PC-9 (cell line): ENCODE measurements around the gene IDI1. TPM values are rescaled to one million over a fixed set of nuclear protein-coding genes. Genes with fewer than 3 reads are reported as not detected.

Experiments
- BruUV-seq: library from RNA; stranded (reverse); fragments of 400-500 nt; replicated peaks from 2 replicates; lab custom pipeline; 2021; lab: Mats Ljungman, UMichigan
- CTCF ChIA-PET: fragments of 300-600 bp; sonication (Branson Sonifier 250); formaldehyde crosslinking; loops from one replicate; lab custom pipeline; 2022; ENCODE audit warnings: antibody characterized with exemption; lab: Charles Lee
- POLR2A ChIA-PET: fragments of 300-600 bp; sonication (Branson Sonifier 250); formaldehyde crosslinking; loops from one replicate; lab custom pipeline; 2022; ENCODE audit warnings: antibody characterized with exemption; ENCODE audit not compliant: unreplicated experiment; lab: Charles Lee
- DNase-seq, 2 experiments: peaks; one replicate each; pipeline versions ENCODE4 v3.0.0 to v3.0.0-alpha.2; 2015 to 2022; ENCODE audit warnings: mixed read lengths in 1 of 2
- H2AFZ ChIP-seq: fragments of 200-600 bp; sonication (generic); 2 replicates; pipeline ENCODE4 v1.8.1; 2017; ENCODE audit warnings: antibody characterized with exemption
- H3F3A ChIP-seq: fragments of 200-600 bp; sonication (generic); 2 replicates; pipeline ENCODE4 v1.8.1; 2017; ENCODE audit warnings: antibody characterized with exemption, mild to moderate bottlenecking, low read depth; ENCODE audit not compliant: insufficient read depth
- H3K27ac ChIP-seq: fragments of 200-600 bp; sonication (generic); 2 replicates; pipeline ENCODE4 v1.6.1; 2016; ENCODE audit warnings: mixed run types
- H3K27me3 ChIP-seq: fragments of 200-600 bp; sonication (generic); 2 replicates; pipeline ENCODE4 v1.6.1; 2016; ENCODE audit warnings: low read depth, mixed run types; ENCODE audit not compliant: insufficient read depth
- H3K36me3 ChIP-seq: fragments of 200-600 bp; sonication (generic); 2 replicates; pipeline ENCODE4 v1.6.1; 2016; ENCODE audit warnings: low read depth, mixed run types
- H3K4me1 ChIP-seq: fragments of 200-600 bp; sonication (generic); replicated peaks from 2 replicates; pipeline ENCODE4 v1.6.1; 2016; ENCODE audit warnings: mixed run types; ENCODE audit not compliant: insufficient read depth
- H3K4me2 ChIP-seq: fragments of 200-600 bp; sonication (generic); 2 replicates; pipeline ENCODE4 v1.6.1; 2017; ENCODE audit warnings: mixed run types
- H3K4me3 ChIP-seq: fragments of 200-600 bp; sonication (generic); 2 replicates; pipeline ENCODE4 v1.6.1; 2016; ENCODE audit warnings: mixed run types
- H3K79me2 ChIP-seq: fragments of 200-600 bp; sonication (generic); 2 replicates; pipeline ENCODE4 v1.6.1; 2017; ENCODE audit warnings: low read depth, mixed run types
- H3K9me2 ChIP-seq: fragments of 200-600 bp; sonication (generic); 2 replicates; pipeline ENCODE4 v1.8.1; 2017; ENCODE audit warnings: mild to moderate bottlenecking; ENCODE audit not compliant: insufficient read depth
- H3K9me3 ChIP-seq: fragments of 200-600 bp; sonication (generic); 2 replicates; pipeline ENCODE4 v1.8.1; 2016; ENCODE audit warnings: low read depth; ENCODE audit not compliant: insufficient read depth
- H4K20me1 ChIP-seq: fragments of 200-600 bp; sonication (generic); 2 replicates; pipeline ENCODE4 v1.8.1; 2017; ENCODE audit not compliant: insufficient read depth
- CTCF ChIP-seq: fragments of 200-600 bp; sonication (generic); conservative IDR thresholded peaks from 2 replicates; pipeline ENCODE4 v1.6.1; 2017; ENCODE audit warnings: mixed run types, antibody characterized with exemption, mild to moderate bottlenecking, moderate library complexity
- EZH2 ChIP-seq: fragments of 200-600 bp; sonication (generic); IDR thresholded peaks from 2 replicates; pipeline ENCODE4 v1.8.0; 2017; ENCODE audit warnings: antibody characterized with exemption, low read depth
- intact Hi-C: fragments of 100-400 bp; cut with micrococcal nuclease; formaldehyde crosslinking; loops from one replicate; pipeline ENCODE4 v1.10.0; 2022; ENCODE audit not compliant: unreplicated experiment
- total RNA-seq: library from RNA; stranded (reverse); gene quantifications from 2 replicates; pipeline ENCODE4 v1.2.3, GENCODE V29; 2021

Gene IDI1
- total RNA-seq, 1 experiment from 2014 or later: 57.7 TPM

- no peak for TF ChIP-seq CTCF
- H3K36me3 ChIP-seq: no peaks in the 10 kb centered on the region
Measured at GRCh38 chr10:1095498-1095897, 46.6 kb upstream of the IDI1 start.

GRCh38 chr10:1094112-1095057, 45.5 kb upstream of the IDI1 start:
- H3K36me3 ChIP-seq: no peaks in the 10 kb centered on the region
- H3F3A ChIP-seq: no peaks in the 10 kb centered on the region
- no peak overlapping the region for H2AFZ ChIP-seq
- intact Hi-C loops: no loop called here
- H3K4me1 ChIP-seq: no peaks in the 10 kb centered on the region
- no peaks in the 10 kb centered on the region for H3K9me2 ChIP-seq
- no TSS peak for BruUV-seq
- H3K4me3 ChIP-seq: no peak overlapping the region
- no peak for DNase-seq
- ChIA-PET CTCF (no interaction called here), POLR2A (no interaction called here)
- H3K79me2 ChIP-seq: no peaks in the 10 kb centered on the region
- no peaks in the 10 kb centered on the region for H3K9me3 ChIP-seq
- no peak for TF ChIP-seq EZH2
- no peak for TF ChIP-seq CTCF
- no peak overlapping the region for H3K27ac ChIP-seq
- H3K4me2 ChIP-seq: no peak overlapping the region
- H4K20me1 ChIP-seq: no peaks in the 10 kb centered on the region
- no peaks in the 10 kb centered on the region for H3K27me3 ChIP-seq

More at GRCh38 chr10:1095498-1095897, 46.6 kb upstream of the IDI1 start:
- Histone ChIP-seq H3K27me3 (no peaks in the 10 kb centered on the region), H3K9me3 (no peaks in the 10 kb centered on the region), H3K79me2 (no peaks in the 10 kb centered on the region), H3K4me2 (no peak overlapping the region), H4K20me1 (no peaks in the 10 kb centered on the region), H2AFZ (no peak overlapping the region), H3K27ac (no peak overlapping the region), H3K4me1 (no peaks in the 10 kb centered on the region), H3K4me3 (no peak overlapping the region), H3F3A (no peaks in the 10 kb centered on the region), H3K9me2 (no peaks in the 10 kb centered on the region)
- no TSS peak for BruUV-seq
- CTCF ChIA-PET: no interaction called here
- intact Hi-C loops: no loop called here
- no peak for DNase-seq
- POLR2A ChIA-PET: no interaction called here

- Histone ChIP-seq H3K4me3 (no peak overlapping the region), H3F3A (no peaks in the 10 kb centered on the region), H3K27ac (no peak overlapping the region), H4K20me1 (no peaks in the 10 kb centered on the region), H3K36me3 (no peaks in the 10 kb centered on the region), H3K4me2 (no peak overlapping the region), H3K27me3 (no peaks in the 10 kb centered on the region), H3K9me2 (no peaks in the 10 kb centered on the region), H2AFZ (no peak overlapping the region), H3K9me3 (no peaks in the 10 kb centered on the region), H3K79me2 (no peaks in the 10 kb centered on the region), H3K4me1 (no peaks in the 10 kb centered on the region)
- BruUV-seq: no TSS peak
- POLR2A ChIA-PET: no interaction called here
- intact Hi-C loops: no loop called here
- no peak for DNase-seq
- TF ChIP-seq CTCF (no peak), EZH2 (no peak)
- CTCF ChIA-PET: no interaction called here
Measured at GRCh38 chr10:1093696-1094095, 44.8 kb upstream of the IDI1 start.
